ENCODE data around the gene PPM1B. TPM values are rescaled to one million over a fixed set of nuclear protein-coding genes. Genes with fewer than 3 reads are reported as not detected.

The PPM1B gene
- total RNA-seq, 4 donors from 2014 or later = 35.1 to 72.6 (median 61.5) TPM

DNA sequence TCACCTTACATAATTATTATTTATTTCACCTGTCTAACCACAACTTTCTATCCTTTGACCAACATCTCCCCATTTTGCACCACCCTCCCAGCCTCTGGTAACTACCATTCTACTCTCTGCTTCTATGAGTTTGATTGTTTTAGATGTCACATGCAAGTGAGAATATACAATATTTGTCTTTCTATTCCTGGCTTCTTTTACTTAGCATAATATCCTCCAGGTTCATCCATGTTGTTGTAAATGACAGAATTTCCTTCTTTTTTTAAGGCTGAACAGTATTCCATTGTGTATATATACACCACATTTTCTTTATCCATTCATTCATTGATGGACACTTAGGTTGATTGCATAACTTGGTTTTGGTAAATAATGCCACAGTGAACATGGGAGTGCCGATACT, 24.0 kb downstream of the PPM1B start:
- H3K27ac ChIP-seq = no peak overlapping the region
- H3K27me3 ChIP-seq = no peaks in the 10 kb centered on the region
- TF ChIP-seq, protein P1, sequence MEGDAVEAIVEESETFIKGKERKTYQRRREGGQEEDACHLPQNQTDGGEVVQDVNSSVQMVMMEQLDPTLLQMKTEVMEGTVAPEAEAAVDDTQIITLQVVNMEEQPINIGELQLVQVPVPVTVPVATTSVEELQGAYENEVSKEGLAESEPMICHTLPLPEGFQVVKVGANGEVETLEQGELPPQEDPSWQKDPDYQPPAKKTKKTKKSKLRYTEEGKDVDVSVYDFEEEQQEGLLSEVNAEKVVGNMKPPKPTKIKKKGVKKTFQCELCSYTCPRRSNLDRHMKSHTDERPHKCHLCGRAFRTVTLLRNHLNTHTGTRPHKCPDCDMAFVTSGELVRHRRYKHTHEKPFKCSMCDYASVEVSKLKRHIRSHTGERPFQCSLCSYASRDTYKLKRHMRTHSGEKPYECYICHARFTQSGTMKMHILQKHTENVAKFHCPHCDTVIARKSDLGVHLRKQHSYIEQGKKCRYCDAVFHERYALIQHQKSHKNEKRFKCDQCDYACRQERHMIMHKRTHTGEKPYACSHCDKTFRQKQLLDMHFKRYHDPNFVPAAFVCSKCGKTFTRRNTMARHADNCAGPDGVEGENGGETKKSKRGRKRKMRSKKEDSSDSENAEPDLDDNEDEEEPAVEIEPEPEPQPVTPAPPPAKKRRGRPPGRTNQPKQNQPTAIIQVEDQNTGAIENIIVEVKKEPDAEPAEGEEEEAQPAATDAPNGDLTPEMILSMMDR (IDR thresholded peaks at IDR 0.05) = no peak
- TF ChIP-seq EP300 (IDR thresholded peaks at IDR 0.05) = no peak
- TF ChIP-seq POLR2A (IDR thresholded peaks at IDR 0.05) = no peak
- 42 to 46% methylated on average over 1 of the region's 1 CpG for WGBS, 2 donors
- no peak for DNase-seq (ENCODE audit: low spot score in 2 of 2)
- H3K36me3 ChIP-seq = peaks cover 0 to 4% (median 0%) of the 10 kb centered on the region in 3 donors
- H3K9me3 ChIP-seq = no peaks in the 10 kb centered on the region
- peaks cover 0 to 31% (median 0%) of the 10 kb centered on the region in 4 donors for H3K4me1 ChIP-seq
- H3K4me3 ChIP-seq = no peak overlapping the region

DNA sequence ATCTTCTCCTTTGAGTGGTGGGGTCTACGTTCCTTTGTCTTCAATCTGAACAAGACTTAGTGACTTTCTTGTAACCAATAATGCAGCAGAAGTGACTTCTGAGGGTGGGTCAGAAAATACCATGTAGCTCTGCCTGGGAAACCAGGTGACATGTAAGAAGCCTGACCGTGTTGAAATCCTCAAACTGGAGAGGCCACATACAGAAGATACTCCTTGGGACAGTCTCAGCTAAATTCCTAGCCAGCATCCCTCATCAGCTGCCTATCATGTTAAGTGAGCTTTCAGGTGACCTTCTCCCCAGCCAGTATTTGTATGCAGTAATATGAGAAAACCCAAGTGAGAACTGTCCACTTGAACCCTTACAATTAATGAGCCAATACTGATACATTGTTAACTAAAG, 27.0 kb downstream of the PPM1B start:
- H3K9me3 ChIP-seq = no peaks in the 10 kb centered on the region
- no peaks in the 10 kb centered on the region for H3K27me3 ChIP-seq
- peaks cover 0 to 4% (median 0%) of the 10 kb centered on the region in 3 donors for H3K36me3 ChIP-seq
- TF ChIP-seq, protein P1 (IDR thresholded peaks at IDR 0.05) = no peak
- TF ChIP-seq POLR2A (IDR thresholded peaks at IDR 0.05) (no peak), EP300 (IDR thresholded peaks at IDR 0.05) (no peak)
- DNase-seq (ENCODE audit: low spot score in 2 of 2) = no peak
- no peak overlapping the region for H3K4me3 ChIP-seq
- H3K4me1 ChIP-seq = peaks cover 0 to 26% (median 0%) of the 10 kb centered on the region in 4 donors
- 92 to 94% methylated on average over 2 of the region's 2 CpGs for WGBS, 2 donors
- no peak overlapping the region for H3K27ac ChIP-seq

- no peak overlapping the region for H3K4me3 ChIP-seq
- 93 to 96% methylated on average over 6 of the region's 6 CpGs for WGBS, 2 donors
- TF ChIP-seq POLR2A (IDR thresholded peaks at IDR 0.05) (no peak), EP300 (IDR thresholded peaks at IDR 0.05) (no peak)
- TF ChIP-seq, protein P1 (IDR thresholded peaks at IDR 0.05) = no peak
- no peaks in the 10 kb centered on the region for H3K27me3 ChIP-seq
- no peak overlapping the region for H3K27ac ChIP-seq
- H3K36me3 ChIP-seq = peaks cover 0 to 16% (median 0%) of the 10 kb centered on the region in 3 donors
- DNase-seq (ENCODE audit: low spot score in 2 of 2) = no peak
- H3K4me1 ChIP-seq = peaks cover 0 to 23% (median 2%) of the 10 kb centered on the region in 4 donors
- no peaks in the 10 kb centered on the region for H3K9me3 ChIP-seq
Measured at GRCh38 chr2:44197816-44198215, 29.1 kb downstream of the PPM1B start.

GRCh38 chr2:44200011-44200410, 31.3 kb downstream of the PPM1B start:
- 89 to 96% methylated on average over 1 of the region's 1 CpG for WGBS, 2 donors
- H3K27me3 ChIP-seq = no peaks in the 10 kb centered on the region

DNA sequence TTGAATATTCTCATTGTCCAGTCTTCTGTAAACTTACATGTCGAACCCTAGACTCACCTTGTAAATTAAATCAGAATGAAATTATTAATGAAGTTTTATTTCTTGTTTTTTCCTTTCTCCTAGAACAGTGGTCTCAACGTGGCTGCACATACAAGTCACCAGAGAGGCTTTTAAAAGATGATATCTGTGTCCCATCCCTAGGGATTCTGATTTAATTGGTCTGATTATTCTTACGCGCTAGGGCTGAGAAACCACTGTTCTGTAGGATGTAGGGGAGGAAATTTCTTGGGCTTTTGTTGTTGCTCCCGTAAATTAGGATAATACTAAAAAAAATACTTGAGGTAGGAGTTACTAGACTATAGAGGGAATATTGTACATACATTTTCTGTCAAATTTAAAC, 32.1 kb downstream of the PPM1B start:
- WGBS, 2 donors = 88 to 89% methylated on average over 5 of the region's 5 CpGs
- no peak for TF ChIP-seq POLR2A (IDR thresholded peaks at IDR 0.05)
- Histone ChIP-seq H3K36me3 (peaks cover 0 to 12% (median 0%) of the 10 kb centered on the region in 3 donors), H3K9me3 (no peaks in the 10 kb centered on the region), H3K4me3 (no peak overlapping the region), H3K4me1 (peaks cover 0 to 21% (median 2%) of the 10 kb centered on the region in 4 donors), H3K27me3 (no peaks in the 10 kb centered on the region), H3K27ac (no peak overlapping the region)
- DNase-seq (ENCODE audit: low spot score in 2 of 2) = no peak

More at GRCh38 chr2:44200011-44200410, 31.3 kb downstream of the PPM1B start:
- Histone ChIP-seq H3K4me1 (peaks cover 0 to 19% (median 2%) of the 10 kb centered on the region in 4 donors), H3K4me3 (no peak overlapping the region), H3K27ac (no peak overlapping the region), H3K9me3 (no peaks in the 10 kb centered on the region), H3K36me3 (peaks cover 0 to 16% (median 0%) of the 10 kb centered on the region in 3 donors)
- TF ChIP-seq, protein P1 (IDR thresholded peaks at IDR 0.05) = no peak
- no peak for TF ChIP-seq POLR2A (IDR thresholded peaks at IDR 0.05)
- TF ChIP-seq EP300 (IDR thresholded peaks at IDR 0.05) = no peak
- no peak for DNase-seq (ENCODE audit: low spot score in 2 of 2)
